ENCODE measurements around the gene UBAP2L. TPM values are rescaled to one million over a fixed set of nuclear protein-coding genes. Genes with fewer than 3 reads are reported as not detected.
A peak's percentile ranks its signal among the peaks of the same experiment; 100 is the strongest.

UBAP2L gene
- total and polyA plus RNA-seq, 7 donors: 23.4 to 80.8 (median 51.7) TPM

DNA sequence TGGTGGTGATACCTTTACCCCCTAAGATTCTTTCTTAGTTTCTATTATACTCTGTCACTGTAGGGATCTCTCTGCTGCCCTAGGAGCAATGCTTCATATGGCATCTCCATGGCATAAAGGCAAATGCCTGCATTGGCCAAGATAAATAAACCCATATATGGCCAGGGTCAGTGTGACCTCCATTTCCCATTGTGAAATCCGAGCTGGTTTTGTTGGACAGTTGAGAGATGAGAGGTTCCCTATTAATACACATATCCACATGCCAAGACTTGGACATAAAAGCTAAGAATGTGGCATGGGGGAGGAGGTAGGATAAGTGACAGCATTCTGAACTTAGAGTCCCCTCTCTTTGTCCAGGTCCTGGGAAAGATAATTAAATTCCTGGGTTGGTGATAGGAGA lies 30.2 kb upstream of the UBAP2L start:
- DNase-seq: no peak
- 16 to 62% methylated on average over 1 of the region's 1 CpG for WGBS, 2 donors
- intact Hi-C loops (cut with DNase I): no loop called here
- TF ChIP-seq EP300 (IDR thresholded peaks at IDR 0.05) (no peak), POLR2A (IDR thresholded peaks at IDR 0.05) (no peak), CTCF (IDR thresholded peaks at IDR 0.05) (no peak), POLR2AphosphoS5 (IDR thresholded peaks at IDR 0.05) (no peak)
- Histone ChIP-seq H3K4me3 (no peak overlapping the region), H3K27me3 (no peaks in the 10 kb centered on the region), H3K9me3 (no peaks in the 10 kb centered on the region), H3K4me1 (no peaks in the 10 kb centered on the region), H3K36me3 (no peaks in the 10 kb centered on the region), H3K27ac (peak overlapping the region in 1 of 4 donors; percentile 19)

- Histone ChIP-seq H3K9me3 (no peaks in the 10 kb centered on the region), H3K4me3 (no peak within 1 kb of the TSS), H3K36me3 (no peaks in the 10 kb centered on the region), H3K4me1 (no peaks in the 10 kb centered on the region), H3K27ac (no peak within 1 kb of the TSS), H3K27me3 (no peaks in the 10 kb centered on the region)
- intact Hi-C loops (cut with DNase I): no loop called here
- no peak for DNase-seq
- no peak for TF ChIP-seq POLR2A (IDR thresholded peaks at IDR 0.05)
- TF ChIP-seq CTCF (IDR thresholded peaks at IDR 0.05): no peak
- TF ChIP-seq POLR2AphosphoS5 (IDR thresholded peaks at IDR 0.05): no peak
- TF ChIP-seq EP300 (IDR thresholded peaks at IDR 0.05): no peak
- WGBS, 2 donors: 14 to 38% methylated on average over 1 of the region's 1 CpG
These were observed 28.7 kb upstream of the UBAP2L start, which contains the start of gene TPM3 for GRCh38 chr1:154191990-154192461. TSS of gene TPM3 (minus strand) at chr1:154192100. CDS start at chr1:154192018, 82 bp downstream.

DNA sequence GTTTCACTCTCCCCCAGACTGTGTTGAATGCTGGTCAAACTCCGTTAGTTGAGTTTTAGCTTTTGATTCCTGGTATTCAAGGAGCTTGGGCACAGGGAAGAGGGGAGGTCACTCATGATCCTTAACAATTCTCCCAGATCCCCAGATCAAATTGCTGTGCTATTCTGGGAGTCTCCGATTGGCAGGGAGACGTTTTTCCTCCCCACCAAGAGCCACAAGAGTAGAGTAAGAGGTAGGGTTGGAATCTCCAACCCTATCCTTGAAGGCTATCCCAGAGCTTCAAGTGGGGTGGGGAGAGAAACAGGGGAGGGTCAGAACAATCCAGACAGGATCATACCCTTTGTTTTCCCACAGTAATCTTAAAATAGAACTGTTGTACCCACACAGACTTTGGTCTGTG lies 28.3 kb upstream of the UBAP2L start:
- no peaks in the 10 kb centered on the region for H3K4me1 ChIP-seq
- no peaks in the 10 kb centered on the region for H3K27me3 ChIP-seq
- no peak overlapping the region for H3K27ac ChIP-seq
- H3K36me3 ChIP-seq: no peaks in the 10 kb centered on the region
- TF ChIP-seq EP300 (IDR thresholded peaks at IDR 0.05) (no peak), CTCF (IDR thresholded peaks at IDR 0.05) (no peak), POLR2AphosphoS5 (IDR thresholded peaks at IDR 0.05) (no peak), POLR2A (IDR thresholded peaks at IDR 0.05) (no peak)
- WGBS, 2 donors: 59 to 60% methylated on average over 3 of the region's 3 CpGs
- H3K4me3 ChIP-seq: no peak overlapping the region
- no peaks in the 10 kb centered on the region for H3K9me3 ChIP-seq
- no peak for DNase-seq
- intact Hi-C loops (cut with DNase I): no loop called here

DNA sequence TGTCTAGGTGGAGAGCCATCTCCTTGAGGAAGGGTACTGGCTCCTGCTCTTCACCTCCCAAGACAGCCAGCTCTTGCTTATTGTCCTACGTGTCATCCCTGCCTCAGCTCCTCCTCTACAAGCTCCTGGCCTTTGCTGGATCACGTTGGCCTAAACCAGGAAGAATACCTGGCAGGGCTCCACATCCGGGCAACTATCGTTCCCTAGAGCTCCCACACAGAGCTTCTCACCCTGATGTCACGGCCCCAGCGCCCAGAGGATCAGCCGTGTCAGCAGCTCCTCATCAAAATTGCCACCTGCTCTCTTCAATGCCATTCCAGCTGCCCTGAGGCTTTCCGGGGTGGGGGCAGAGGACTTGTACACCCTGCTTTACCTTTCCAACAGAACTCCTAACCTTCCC lies 26.9 kb upstream of the UBAP2L start:
- H3K4me3 ChIP-seq: no peak overlapping the region
- no peak overlapping the region for H3K27ac ChIP-seq
- no peak for TF ChIP-seq EP300 (IDR thresholded peaks at IDR 0.05)
- TF ChIP-seq POLR2AphosphoS5 (IDR thresholded peaks at IDR 0.05): no peak
- TF ChIP-seq CTCF (IDR thresholded peaks at IDR 0.05): no peak
- no peak for TF ChIP-seq POLR2A (IDR thresholded peaks at IDR 0.05)
- no peaks in the 10 kb centered on the region for H3K36me3 ChIP-seq
- H3K9me3 ChIP-seq: no peaks in the 10 kb centered on the region
- intact Hi-C loops (cut with DNase I): no loop called here
- DNase-seq: no peak
- no peaks in the 10 kb centered on the region for H3K4me1 ChIP-seq
- H3K27me3 ChIP-seq: no peaks in the 10 kb centered on the region
- WGBS, 2 donors: 43 to 77% methylated on average over 8 of the region's 8 CpGs

All from sigmoid colon (tissue), 7 donors.